Measurements from ENCODE around the gene POLR1E. TPM values are rescaled to one million over a fixed set of nuclear protein-coding genes. Genes with fewer than 3 reads are reported as not detected.
"Not testable (repeated sequence)": the region's sequence is repeated elsewhere in the genome, so short reads cannot be mapped to it uniquely, and the experiment has no call there.

Gene POLR1E
- total RNA-seq, 1 donor from 2014 or later: 49.4 TPM

DNA sequence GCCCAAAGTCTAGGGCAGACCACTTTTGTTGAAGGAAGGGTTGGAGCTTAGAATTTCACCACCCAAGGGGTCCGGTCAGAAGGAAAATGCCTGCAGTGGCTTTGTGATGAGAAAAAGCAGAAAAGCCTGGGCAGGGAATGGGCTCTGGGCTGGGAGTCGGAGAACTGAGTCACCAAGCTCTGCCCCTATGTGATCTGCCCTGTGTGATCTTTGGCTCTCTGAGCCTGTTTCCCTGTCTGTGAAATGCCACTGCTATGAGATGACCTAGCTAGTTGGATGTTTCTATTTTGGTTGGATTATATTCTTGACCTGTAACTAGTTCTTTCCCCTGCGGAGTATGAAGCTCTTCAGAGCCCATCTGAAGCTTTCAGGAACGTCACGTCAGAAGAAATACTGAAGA is 9.8 kb downstream of the POLR1E start:
- intact Hi-C loops (cut with micrococcal nuclease): no loop called here
- Mint-ChIP-seq H3K27me3 (ENCODE audit: low read depth) (no peaks in the 10 kb centered on the region), H3K27ac (no peak overlapping the region), H3K4me1 (ENCODE audit: low read depth) (peaks cover 5% of the 10 kb centered on the region), H3K36me3 (ENCODE audit: low read depth) (peaks cover 87% of the 10 kb centered on the region), H3K9me3 (no peaks in the 10 kb centered on the region), H3K4me3 (ENCODE audit: low read depth) (no peak overlapping the region)
- DNase-seq (ENCODE audit: low spot score): no peak

GRCh38 chr9:37496020-37496419 is 10.3 kb downstream of the POLR1E start:
- Mint-ChIP-seq H3K4me3 (ENCODE audit: low read depth) (no peak overlapping the region), H3K4me1 (ENCODE audit: low read depth) (peaks cover 4% of the 10 kb centered on the region), H3K27me3 (ENCODE audit: low read depth) (no peaks in the 10 kb centered on the region), H3K9me3 (no peaks in the 10 kb centered on the region), H3K36me3 (ENCODE audit: low read depth) (peaks cover 86% of the 10 kb centered on the region), H3K27ac (no peak overlapping the region)
- intact Hi-C loops (cut with micrococcal nuclease): no loop called here
- no peak for DNase-seq (ENCODE audit: low spot score)

DNA sequence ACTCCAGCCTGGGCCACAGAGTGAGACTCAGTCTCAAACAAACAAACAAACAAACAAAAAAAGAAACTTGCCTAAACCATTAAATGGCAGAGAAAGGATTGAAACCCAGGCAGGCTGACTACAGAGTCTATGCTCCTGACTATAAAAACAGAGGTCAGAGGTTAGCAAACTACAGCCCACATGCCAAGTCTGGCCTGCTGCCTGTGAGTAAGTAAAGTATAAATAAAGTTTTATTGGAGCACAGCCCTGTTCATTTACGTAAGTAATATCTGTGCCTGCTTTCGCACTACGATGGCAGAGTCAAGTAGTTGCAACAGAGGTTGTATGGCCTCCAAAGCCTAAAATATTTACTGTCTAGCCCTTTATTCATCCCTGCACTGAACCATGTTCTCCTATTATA is 11.6 kb downstream of the POLR1E start:
- Mint-ChIP-seq H3K27ac (no peak overlapping the region), H3K4me1 (ENCODE audit: low read depth) (no peaks in the 10 kb centered on the region), H3K36me3 (ENCODE audit: low read depth) (peaks cover 89% of the 10 kb centered on the region), H3K4me3 (ENCODE audit: low read depth) (no peak overlapping the region), H3K27me3 (ENCODE audit: low read depth) (no peaks in the 10 kb centered on the region), H3K9me3 (no peaks in the 10 kb centered on the region)
- DNase-seq (ENCODE audit: low spot score): no peak
- intact Hi-C loops (cut with micrococcal nuclease): no loop called here

DNA sequence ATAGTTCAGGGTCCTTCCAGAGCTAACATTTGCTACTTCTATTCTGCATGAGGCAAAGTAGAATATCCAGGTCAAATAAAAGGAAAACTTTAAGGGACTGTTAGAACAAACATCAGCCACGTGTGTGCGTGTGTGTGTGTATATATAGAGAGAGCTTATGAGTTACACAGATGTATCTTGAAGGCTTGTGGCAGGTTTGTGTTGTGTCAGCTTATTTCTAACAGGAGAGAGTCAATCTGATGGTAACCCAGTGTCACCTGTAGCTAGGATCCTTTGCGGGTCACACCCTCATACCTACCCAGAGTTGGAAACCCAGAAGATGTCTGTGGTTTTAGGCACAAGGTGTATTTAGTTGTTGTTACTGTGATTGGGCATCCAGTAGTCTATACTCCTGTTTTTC is 12.7 kb downstream of the POLR1E start:
- peaks cover 89% of the 10 kb centered on the region for H3K36me3 Mint-ChIP-seq (ENCODE audit: low read depth)
- peaks cover under 1% of the 10 kb centered on the region for H3K4me1 Mint-ChIP-seq (ENCODE audit: low read depth)
- intact Hi-C loops (cut with micrococcal nuclease): no loop called here
- no peak for DNase-seq (ENCODE audit: low spot score)
- H3K9me3 Mint-ChIP-seq: no peaks in the 10 kb centered on the region
- H3K27ac Mint-ChIP-seq: no peak overlapping the region
- no peak overlapping the region for H3K4me3 Mint-ChIP-seq (ENCODE audit: low read depth)
- no peaks in the 10 kb centered on the region for H3K27me3 Mint-ChIP-seq (ENCODE audit: low read depth)

DNA sequence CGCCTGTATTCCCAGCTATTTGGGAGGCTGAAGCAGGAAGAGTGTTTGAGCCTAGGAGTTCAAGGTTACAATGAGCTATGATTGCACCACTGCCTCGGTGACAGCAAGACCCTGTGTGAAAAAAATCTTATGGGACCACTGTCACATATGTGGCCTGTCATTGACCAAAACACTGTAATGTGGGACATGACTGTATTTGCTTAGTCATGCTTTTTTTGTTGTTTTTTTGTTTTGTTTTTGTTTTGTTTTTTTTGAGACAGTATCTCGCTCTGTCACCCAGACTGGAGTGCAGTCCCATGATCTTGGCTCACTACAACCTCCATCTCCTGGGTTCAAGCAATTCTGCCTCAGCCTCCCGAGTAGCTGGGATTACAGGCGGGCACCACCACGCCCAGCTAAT is 13.5 kb downstream of the POLR1E start:
- Mint-ChIP-seq H3K27ac (no peak overlapping the region), H3K4me3 (ENCODE audit: low read depth) (no peak overlapping the region), H3K27me3 (ENCODE audit: low read depth) (no peaks in the 10 kb centered on the region), H3K36me3 (ENCODE audit: low read depth) (peaks cover 88% of the 10 kb centered on the region), H3K9me3 (no peaks in the 10 kb centered on the region), H3K4me1 (ENCODE audit: low read depth) (peaks cover 6% of the 10 kb centered on the region)
- no peak for DNase-seq (ENCODE audit: low spot score)
- intact Hi-C loops (cut with micrococcal nuclease): no loop called here

GRCh38 chr9:37501957-37502596 is 16.3 kb downstream of the POLR1E start:
- Mint-ChIP-seq H3K4me1 (ENCODE audit: low read depth) (peaks cover 8% of the 10 kb centered on the region), H3K9me3 (no peaks in the 10 kb centered on the region), H3K27ac (no peak overlapping the region), H3K36me3 (ENCODE audit: low read depth) (peaks cover 76% of the 10 kb centered on the region), H3K27me3 (ENCODE audit: low read depth) (no peaks in the 10 kb centered on the region), H3K4me3 (ENCODE audit: low read depth) (no peak overlapping the region)
- intact Hi-C loops (cut with micrococcal nuclease): no loop called here
- DNase-seq (ENCODE audit: low spot score): no peak

- intact Hi-C loops (cut with micrococcal nuclease): no loop called here
- peaks cover 62% of the 10 kb centered on the region for H3K36me3 Mint-ChIP-seq (ENCODE audit: low read depth)
Measured at GRCh38 chr9:37503736-37504135, 18.0 kb downstream of the POLR1E start.

DNA sequence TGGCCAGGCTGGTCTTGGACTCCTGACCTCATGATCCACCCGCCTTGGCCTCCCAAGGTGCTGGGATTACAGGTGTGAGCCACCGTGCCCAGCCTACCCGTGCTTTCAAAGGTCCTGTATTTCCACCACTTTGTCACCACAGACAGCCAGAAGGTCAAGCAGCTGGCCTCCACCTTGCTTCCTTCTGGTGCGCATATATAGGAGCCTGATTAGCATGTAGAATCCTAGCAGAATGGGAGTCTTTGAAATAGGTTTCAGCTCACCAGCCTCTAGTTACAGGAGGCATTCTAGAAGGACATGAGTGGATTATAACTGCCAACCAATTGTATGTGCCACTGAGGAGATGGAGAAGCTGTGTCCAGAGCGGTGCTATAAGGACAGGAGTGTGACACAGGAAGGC is 18.9 kb downstream of the POLR1E start:
- DNase-seq (ENCODE audit: low spot score): no peak
- Mint-ChIP-seq H3K36me3 (ENCODE audit: low read depth) (peaks cover 53% of the 10 kb centered on the region), H3K27ac (no peak overlapping the region), H3K9me3 (no peaks in the 10 kb centered on the region), H3K4me1 (ENCODE audit: low read depth) (peaks cover 8% of the 10 kb centered on the region), H3K27me3 (ENCODE audit: low read depth) (no peaks in the 10 kb centered on the region), H3K4me3 (ENCODE audit: low read depth) (no peak overlapping the region)
- intact Hi-C loops (cut with micrococcal nuclease): no loop called here

More at GRCh38 chr9:37503736-37504135, 18.0 kb downstream of the POLR1E start:
- DNase-seq (ENCODE audit: low spot score): no peak
- Mint-ChIP-seq H3K9me3 (no peaks in the 10 kb centered on the region), H3K4me3 (ENCODE audit: low read depth) (no peak overlapping the region), H3K4me1 (ENCODE audit: low read depth) (peaks cover 8% of the 10 kb centered on the region), H3K27me3 (ENCODE audit: low read depth) (no peaks in the 10 kb centered on the region), H3K27ac (no peak overlapping the region)

DNA sequence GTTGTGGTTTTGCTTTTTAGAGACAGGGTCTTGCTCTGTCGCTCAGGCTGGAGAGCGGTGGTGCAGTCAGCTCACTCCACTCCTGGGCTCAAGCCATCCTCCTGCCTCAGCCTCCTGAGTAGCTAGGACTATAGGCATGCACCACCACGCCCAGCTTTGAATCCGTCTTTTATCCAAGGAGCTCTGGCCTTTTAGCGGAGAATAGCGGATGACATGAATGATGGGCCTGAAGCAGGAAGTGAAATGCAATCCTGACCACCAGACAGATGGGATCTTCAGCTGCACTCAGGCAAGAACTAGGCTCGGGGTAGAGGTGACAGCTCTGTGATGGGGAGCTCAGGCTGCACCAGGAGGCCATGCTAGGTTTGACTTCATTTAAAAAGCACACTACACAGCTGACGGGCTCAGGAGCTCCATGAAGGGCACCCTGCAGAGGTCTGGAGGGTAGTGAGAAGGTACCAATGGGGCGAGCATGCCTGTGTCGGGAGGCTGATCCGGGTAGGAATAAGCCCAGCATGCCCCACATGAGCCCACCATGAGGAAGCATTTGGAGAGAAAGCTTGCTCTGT is 21.9 kb downstream of the POLR1E start:
- H3K27ac Mint-ChIP-seq: no peak overlapping the region

DNA sequence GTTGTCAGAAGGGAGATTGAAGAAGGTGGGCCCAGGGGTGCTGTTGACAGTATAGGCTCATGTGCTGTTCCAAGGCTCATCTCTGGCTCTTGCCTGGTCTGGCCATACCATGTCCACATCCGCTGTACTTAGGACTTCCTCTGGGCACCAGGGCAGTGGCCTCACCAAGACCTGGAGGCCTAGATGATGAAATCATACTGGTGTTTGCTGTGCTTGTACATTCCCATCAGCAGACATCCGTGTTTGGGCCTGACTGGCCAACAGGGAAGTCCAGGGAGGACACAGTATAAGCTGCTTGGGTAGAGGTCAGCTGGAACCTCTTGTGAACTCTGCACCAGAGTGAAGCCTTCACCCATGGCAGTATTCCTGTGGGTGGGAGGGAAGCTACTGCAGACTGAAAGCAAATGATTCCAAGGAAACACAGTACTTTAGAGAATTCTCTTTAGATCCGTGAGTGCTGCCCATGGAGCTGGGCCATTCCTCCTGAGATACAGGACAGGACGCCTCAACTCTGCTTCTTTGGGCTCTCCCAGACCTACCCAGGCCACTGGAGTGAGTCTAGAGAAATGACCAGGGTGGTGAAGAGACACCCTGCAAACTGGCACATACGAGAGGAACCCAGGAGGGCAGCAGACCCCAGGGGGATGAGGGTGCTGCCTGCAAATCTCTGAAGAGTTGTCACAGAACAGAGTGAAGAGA is 22.5 kb downstream of the POLR1E start:
- Mint-ChIP-seq H3K36me3 (ENCODE audit: low read depth) (peaks cover 21% of the 10 kb centered on the region), H3K27me3 (ENCODE audit: low read depth) (no peaks in the 10 kb centered on the region), H3K9me3 (no peaks in the 10 kb centered on the region), H3K4me3 (ENCODE audit: low read depth) (no peak overlapping the region), H3K4me1 (ENCODE audit: low read depth) (peaks cover 8% of the 10 kb centered on the region), H3K27ac (no peak overlapping the region)
- intact Hi-C loops (cut with micrococcal nuclease): no loop called here
- no peak for DNase-seq (ENCODE audit: low spot score)

More for the DNA sequence above, 21.9 kb downstream of the POLR1E start:
- Mint-ChIP-seq H3K4me3 (ENCODE audit: low read depth) (no peak overlapping the region), H3K27me3 (ENCODE audit: low read depth) (no peaks in the 10 kb centered on the region), H3K36me3 (ENCODE audit: low read depth) (peaks cover 27% of the 10 kb centered on the region), H3K4me1 (ENCODE audit: low read depth) (peaks cover 8% of the 10 kb centered on the region), H3K9me3 (no peaks in the 10 kb centered on the region)
- no peak for DNase-seq (ENCODE audit: low spot score)
- intact Hi-C loops (cut with micrococcal nuclease): no loop called here

- no peak for DNase-seq (ENCODE audit: low spot score)
- Mint-ChIP-seq H3K36me3 (ENCODE audit: low read depth) (peaks cover 16% of the 10 kb centered on the region), H3K4me1 (ENCODE audit: low read depth) (peaks cover 4% of the 10 kb centered on the region), H3K9me3 (no peaks in the 10 kb centered on the region), H3K27ac (no peak overlapping the region), H3K27me3 (ENCODE audit: low read depth) (no peaks in the 10 kb centered on the region), H3K4me3 (ENCODE audit: low read depth) (no peak overlapping the region)
- intact Hi-C loops (cut with micrococcal nuclease): no loop called here
Measured at GRCh38 chr9:37508834-37509206, 23.1 kb downstream of the POLR1E start.

GRCh38 chr9:37509536-37509935 is 23.8 kb downstream of the POLR1E start:
- no peaks in the 10 kb centered on the region for H3K9me3 Mint-ChIP-seq
- no peak overlapping the region for H3K27ac Mint-ChIP-seq
- H3K4me3 Mint-ChIP-seq (ENCODE audit: low read depth): no peak overlapping the region
- no peaks in the 10 kb centered on the region for H3K27me3 Mint-ChIP-seq (ENCODE audit: low read depth)
- intact Hi-C loops (cut with micrococcal nuclease): no loop called here
- peaks cover 2% of the 10 kb centered on the region for H3K4me1 Mint-ChIP-seq (ENCODE audit: low read depth)
- H3K36me3 Mint-ChIP-seq (ENCODE audit: low read depth): peaks cover 12% of the 10 kb centered on the region
- no peak for DNase-seq (ENCODE audit: low spot score)

DNA sequence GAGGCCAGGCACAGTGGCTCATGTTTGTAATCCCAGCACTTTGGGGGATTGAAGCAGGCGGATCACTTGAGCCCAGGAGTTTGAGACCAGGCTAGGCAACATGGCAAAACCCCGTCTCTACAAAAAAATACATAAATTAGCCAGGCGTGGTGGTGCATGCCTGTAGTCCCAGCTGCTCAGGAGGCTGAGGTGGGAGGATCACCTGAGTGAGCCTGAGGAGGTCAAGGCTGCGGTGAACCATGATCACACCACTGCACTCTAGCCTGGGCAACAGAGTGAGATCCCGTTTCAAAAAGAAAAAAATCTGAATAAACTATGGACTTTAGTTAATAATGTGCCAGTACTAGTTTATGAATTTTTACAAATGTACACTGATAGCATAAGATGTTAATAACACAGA is 24.3 kb downstream of the POLR1E start:
- H3K9me3 Mint-ChIP-seq; H3K36me3 Mint-ChIP-seq (ENCODE audit: low read depth); H3K4me3 Mint-ChIP-seq (ENCODE audit: low read depth); H3K27me3 Mint-ChIP-seq (ENCODE audit: low read depth); DNase-seq (ENCODE audit: low spot score); H3K27ac Mint-ChIP-seq; intact Hi-C loops (cut with micrococcal nuclease); H3K4me1 Mint-ChIP-seq (ENCODE audit: low read depth): not testable (repeated sequence)

All from activated T-helper 2 cell treated with anti-CD3 and anti-CD28 coated beads, Interferon-gamma antibody, Interleukin-2, Interleukin-4, amounts not matched to agents 10 μg/mL and 5 μg/mL and 100 μg/mL, durations not matched to agents 14 hours and 24 hours and 36 hours (primary cell).